CD4-positive, alpha-beta T cell treated with Interleukin-2 at 100 ng/mL for 4 hours (primary cell): ENCODE results near the gene TMEM187.
A peak's percentile ranks its signal among the peaks of the same experiment; 100 is the strongest.

Source experiments
- DNase-seq: peaks from one replicate; pipeline ENCODE4 v3.0.0-alpha.2; 2020; ENCODE audit warnings: low spot score

TMEM187 gene, protein sequence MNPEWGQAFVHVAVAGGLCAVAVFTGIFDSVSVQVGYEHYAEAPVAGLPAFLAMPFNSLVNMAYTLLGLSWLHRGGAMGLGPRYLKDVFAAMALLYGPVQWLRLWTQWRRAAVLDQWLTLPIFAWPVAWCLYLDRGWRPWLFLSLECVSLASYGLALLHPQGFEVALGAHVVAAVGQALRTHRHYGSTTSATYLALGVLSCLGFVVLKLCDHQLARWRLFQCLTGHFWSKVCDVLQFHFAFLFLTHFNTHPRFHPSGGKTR

DNA sequence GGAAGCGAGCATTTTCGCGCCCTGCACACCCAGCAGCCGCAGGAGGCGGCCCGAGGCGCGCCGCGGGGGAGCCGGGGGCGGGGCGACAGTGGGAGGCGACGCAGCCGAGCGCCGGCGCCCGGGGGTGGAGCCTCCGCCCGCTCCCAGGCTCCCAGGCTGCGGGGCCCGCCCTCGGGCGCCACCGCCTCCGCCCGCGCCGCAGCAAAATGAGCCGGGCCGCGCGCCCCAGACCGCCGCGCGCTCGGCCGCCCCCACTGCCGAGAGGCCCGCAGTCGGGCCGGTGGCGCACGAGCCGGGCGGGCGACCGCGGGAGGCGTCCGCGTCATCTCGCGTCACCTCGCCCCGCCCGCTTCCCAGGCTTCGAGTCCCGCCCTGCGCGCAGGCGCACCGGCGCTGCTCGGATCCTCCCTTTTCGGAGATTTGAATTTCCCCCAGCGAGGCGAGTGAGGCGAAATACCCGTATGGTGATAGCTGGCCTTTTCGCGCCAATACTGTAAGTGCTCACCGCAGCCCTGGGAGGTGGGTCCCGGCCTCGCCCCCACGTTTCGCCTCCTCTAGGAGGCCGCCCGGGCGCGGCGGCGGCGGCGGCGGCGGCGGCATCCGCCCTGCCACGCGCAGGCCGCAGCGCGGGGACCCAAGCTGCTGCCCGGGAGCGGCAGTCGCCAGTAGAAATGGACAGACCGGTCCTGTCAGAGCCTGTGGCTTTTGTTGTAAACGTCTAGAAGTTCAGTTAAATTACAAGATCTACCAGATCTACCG is at the start of gene TMEM187:
Gene TMEM187 (plus strand): TSS at position 387 of the 759 bp plus-strand sequence. CDS start 9,309 bp downstream, outside the sequence.
- peak; percentile 88 for DNase-seq

DNA sequence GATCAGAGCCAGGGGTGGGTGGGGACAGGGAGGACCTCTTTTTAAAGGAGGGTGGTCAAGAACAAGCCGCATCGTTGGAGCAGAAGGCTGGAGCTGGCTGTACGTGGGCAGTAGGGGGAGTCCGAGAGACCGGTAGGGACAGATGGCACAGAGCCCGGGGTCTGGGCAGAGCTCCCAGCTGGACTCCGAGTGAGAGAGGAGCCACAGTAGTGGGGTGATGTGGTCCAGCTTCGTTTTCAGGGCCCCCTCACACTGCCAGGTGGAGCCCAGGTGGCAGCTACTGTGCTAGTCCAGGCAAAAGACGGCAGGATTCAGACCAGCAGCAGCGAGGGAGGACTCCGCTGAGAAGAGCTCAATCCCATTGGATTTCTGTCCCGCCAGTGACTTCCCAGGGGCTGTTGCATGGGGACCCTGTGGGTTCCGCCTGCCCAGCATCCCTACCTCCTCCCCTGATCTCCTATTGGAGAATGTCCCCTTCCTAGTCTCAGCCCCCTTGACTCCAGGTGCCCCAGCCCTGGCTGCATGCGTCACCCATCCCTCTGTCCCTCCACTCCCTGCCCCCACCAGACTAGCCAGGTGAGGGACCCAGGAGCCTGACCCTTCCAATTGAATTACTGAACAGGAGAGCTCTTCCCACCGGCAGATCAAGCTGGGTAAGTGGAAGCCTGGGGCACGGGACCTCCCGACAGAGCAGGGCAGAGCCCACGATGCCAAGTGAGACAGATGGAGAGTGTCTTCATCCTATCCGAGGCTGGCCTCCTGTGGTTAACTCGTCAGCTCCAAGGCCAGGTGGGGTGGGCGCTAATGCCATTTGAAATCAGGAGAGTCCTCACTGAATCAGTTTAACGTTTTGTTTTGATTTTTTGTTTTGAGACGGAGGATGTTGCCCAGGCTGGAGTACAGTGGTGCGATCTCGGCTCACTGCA is 49.4 kb upstream of the TMEM187 start:
- no peak for DNase-seq

DNA sequence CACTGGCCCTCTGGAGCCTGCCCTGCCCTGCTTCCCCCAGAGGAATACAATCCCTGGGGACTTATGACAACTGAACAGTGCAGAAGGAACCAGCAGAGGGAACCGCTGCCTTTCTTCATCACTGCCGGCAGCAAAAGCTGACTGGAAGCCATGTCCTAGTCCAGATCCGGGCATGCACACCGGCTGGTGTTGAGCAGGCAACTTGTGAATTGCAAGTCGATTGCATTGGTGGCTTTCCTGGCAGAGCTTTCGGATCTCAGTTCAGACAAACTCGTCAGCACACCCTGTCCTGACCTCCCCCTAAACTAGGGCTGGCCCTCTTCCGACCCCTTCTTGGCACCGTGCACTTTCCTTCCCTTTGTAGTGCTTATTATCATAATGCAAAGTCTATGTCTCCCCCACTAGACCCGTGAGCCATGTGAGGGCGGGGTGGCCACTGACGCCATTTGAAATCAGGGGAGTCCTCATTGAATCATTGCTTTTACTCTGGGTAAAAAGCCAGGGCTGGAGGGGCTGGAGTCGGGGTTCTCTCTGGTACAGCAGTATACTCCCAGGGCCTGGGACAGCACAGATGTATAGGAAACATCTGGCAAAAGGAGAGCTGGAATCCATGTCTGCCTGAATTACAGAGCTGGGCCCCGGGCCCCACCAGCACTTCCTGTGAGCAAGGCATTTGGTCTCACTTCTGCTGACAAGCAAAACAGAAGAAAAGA is 48.2 kb upstream of the TMEM187 start:
- DNase-seq, result peak; percentile 44

DNA sequence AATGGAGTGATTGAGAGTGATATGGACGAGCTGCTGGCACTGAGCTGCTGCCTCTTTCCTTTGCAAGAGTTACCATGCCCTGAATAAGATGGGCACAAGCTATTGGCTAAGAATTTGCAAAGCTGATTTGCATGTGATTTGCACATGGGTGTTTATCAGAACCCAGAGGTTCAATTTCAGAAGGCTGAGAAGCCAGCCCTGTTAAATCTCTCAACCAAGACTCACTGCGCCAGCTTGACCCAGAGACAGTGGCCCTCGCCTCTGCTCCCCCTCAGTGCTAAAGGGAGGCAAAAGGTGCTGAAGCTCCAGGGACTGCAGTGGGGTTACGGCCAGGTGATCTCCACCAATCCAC is 47.2 kb upstream of the TMEM187 start:
- peak; percentile 20 for DNase-seq

DNA sequence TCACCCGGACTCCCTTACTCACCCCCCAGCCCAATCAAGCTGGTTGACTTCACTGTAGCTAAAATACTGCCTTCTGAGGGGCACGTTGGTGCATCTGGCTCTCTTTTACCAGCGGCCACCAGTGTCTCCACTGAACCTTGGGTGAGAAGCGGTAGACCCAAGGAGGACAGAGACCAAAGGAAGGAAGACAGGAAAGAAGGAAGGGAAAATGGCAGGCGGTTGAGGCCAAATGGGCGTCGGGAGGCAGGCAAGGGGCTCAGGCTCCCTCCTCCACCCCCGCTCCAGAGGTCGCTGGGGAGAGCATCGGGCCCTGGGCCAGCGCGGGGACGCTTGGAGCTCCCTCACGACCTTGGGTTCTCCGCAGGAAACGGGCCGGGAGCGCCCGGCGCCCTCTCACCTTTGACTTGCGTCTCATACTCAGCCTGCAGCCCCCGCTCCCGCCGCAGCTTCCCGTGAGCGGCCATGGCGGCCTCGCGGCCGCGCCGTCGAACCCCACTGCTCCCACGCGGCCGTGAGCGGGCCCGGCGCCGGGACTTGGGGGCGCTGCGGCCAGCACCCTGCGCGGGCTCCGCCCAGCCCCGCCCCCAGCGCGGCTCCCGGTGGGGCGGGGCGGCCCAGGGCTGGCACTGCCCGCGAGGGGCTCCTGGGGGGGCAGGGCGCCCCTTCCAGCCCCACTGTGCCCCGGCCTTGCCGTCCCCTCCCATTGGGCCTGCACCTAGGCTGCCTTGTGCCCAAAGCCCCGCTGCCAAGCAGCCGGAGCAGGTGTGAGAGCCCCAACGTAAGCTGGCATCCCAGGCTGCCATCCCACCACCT is 46.6 kb upstream of the TMEM187 start, which contains the start of gene ARHGAP4:
Gene ARHGAP4 (minus strand): TSS at position 526 of the 813 bp plus-strand sequence. CDS start 62 bp downstream, at position 464.
- peak; percentile 23 for DNase-seq

DNA sequence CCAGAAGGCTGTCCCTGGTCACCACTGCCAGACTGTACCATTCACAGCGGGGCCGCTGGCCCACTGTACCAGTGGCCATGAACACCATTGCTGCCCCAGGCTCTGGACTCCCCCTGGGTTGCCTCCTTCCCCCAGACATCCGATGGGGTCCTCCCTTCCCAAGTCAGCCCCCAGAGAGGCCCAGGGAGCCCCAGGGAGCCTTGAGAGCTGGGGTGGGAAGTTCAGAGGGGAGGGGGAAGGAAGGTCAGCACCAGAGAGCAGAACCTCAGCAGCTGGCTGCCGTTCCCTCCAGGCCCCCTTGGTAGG is 46.0 kb upstream of the TMEM187 start:
- no peak for DNase-seq

DNA sequence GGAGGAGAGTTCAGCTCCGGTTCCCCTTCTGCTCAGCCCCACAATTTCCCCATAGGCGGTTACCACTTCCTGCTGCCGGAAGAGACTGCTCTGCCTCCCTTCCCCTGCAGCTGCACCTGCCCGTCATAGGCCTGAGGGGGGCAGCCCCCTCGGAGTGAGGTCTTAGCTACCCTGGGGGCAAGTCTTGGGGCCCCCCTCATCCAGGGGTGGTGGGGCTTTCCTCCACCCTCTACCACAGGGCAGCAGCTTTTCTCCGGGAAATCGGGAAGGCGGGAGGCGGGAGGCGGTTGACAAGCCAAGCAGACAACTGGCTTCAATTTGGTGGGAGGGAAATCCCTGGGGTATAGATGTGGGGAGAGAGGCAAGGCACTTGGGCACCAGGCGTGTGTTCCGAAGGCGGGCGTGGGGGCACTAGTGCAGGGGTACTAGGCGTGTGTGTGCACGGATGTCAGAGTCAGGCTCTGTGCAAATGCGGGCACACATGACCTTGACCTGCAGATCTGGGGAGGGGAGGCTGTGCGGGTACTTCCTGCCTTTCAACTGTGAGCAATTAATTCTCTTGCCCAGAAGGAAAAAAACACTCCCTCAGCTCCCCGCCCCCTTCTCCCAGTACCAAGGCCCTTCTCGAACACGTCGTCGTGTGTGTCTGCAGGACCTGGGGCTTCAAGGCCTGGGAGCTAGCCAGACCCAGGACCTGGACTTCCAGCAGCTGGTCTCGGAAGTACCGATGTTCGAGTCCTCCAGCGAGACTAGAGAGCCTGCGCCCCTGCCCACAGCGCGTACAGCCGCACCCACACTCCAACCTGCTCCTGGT is 45.5 kb upstream of the TMEM187 start:
- DNase-seq, result peak; percentile 76

DNA sequence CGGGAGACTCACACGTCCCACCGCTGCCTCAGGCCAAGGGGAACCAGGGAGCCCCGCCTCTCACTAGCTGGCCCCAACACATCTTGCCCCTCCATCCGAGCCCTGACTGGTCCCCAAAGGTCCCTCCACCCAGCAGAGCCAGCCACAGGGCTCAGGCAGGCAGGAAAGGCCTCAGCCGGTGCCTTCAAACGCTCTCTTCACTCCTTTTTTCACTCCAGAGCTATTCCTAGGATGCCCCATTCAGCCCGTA is 45.0 kb upstream of the TMEM187 start:
- DNase-seq, result no peak

DNA sequence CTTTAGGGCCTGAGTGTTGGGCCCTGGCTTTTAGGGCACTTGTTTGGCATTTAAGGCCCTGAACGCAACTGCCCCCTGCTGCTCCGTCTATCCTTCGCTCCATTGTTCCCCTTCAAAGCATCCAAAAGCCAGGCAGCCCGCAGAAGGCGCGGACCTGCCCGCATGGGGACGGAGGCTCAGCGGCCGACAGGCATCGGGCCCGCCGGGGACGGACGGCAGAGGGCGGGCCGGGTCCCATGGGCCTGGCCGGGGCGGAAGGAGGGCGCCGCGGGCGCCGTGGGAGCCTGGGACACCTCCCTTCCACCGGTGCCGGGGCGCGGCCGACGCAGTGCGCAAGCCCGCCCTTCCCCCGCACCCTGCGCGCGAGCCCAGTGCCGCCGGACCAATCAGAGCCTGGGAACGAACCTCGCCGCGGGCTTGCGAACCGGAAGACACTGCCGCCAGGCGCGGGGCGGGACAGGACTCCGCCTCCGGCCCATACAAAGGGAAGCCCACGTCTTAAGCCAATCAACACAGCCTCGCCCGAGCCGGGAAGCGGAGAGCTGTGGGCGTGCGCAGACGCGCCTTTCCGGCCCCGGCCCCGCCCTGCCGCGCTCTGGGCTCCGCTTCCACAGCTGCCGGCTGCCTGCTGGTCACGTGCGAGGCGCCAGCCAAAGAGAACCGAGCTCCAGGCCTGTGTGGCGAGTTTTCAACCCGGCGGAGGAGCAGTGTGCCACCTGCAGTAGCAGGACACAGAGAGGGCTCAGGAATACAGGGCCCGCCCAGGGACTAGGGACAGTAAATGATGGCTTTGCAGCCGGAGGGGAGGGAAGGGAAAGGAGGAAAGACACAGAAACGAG is 44.4 kb upstream of the TMEM187 start:
- peak; percentile 95 for DNase-seq

DNA sequence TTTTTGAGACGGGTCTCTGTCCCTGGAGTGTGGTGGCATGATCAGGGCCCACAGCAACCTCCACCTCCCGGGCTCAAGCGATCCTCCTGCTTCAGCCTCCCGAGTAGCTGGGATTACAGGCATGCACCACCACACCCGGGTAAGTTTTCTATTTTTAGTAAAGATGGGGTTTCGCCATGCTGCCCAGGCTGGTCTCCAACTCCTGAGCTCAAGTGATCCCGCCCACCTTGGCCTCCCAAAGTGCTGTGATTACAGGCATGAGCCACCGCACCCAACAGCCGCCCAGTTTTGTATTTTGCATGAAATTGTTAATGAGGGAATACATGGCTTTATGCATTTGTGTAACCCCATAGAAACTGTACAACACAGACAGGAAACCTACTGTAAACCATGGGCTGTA is 43.7 kb upstream of the TMEM187 start:
- DNase-seq, result no peak

DNA sequence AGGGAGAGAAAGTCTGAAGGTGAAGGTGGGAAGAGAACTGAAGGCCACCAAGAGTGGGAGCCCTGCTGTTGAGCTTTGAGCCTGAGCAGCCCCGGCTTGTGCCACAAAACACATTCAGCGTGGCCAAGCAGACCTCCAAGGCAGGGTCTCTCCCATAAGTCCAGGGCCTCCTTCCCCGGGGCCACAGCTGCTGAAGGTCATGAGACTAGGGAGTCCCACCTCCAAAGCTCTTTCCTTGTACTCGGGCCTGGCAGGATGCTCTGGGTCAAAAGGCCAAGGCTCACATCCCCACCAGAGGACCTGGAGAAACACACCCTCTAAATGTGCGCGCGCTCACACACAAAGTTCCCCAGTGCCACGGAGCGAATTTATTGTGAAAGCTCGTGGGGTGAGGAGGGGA is 43.0 kb upstream of the TMEM187 start:
- no peak for DNase-seq

DNA sequence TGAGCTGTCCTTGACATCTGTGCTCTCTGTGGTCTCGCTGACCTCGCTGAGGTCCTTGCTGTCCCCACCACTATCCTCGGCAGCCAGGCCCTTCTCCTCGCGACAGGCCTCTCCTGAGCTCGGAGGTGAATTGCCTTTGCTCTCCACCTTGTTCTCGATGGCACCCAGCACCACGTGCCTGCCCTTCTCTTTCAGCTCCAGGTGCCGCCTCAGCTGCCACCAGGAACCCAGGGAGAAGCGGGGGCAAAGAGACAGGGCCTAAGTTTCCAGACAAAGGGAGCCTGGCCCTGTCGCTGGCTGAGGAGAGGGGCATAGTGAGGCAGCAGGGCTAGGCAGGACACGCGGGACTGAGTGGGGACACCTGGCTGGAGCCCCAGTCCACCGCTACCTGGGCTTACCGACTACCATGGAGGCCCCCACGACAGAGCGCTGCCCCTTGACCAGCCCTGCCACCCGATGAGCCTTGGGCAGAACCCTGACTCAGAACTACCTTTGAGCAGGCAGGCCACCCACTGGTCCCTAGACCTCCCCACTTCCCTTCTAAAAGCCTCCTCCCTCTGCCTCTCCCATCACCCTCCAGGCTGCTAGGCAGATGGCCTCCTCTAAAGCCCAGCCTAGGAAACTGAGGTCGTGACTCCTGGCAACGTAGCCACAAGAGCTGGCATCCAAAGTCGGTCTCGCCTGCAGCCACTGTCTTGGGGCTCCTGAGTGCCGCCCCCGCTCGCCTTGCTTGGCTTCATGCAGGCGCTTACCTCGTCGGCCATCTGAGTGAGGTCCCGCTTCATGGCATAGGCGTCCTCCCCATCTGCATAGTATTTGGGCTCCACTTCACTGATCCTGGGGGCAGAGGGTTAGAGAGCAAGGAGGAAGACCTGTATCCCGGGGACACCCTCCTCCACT is 42.3 kb upstream of the TMEM187 start:
- DNase-seq, result no peak

DNA sequence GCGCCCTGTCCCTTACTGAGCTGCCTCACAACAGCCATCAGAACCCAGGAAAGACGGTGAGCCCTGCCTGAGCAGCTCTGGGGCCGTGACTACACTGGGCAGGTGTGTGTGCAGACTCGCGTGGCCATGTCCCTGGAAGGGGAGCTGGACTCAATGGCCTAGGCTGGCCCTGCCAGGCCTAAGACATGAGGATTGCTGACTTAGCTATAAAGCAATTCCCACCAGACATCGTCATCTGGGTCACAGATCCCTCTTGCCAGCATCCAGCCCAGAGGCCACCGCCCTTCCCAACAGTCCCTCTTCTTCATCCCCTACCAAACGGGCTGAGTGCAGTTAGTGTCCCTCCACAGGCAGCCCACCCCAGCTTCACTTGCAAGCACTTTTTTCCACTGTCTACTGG is 41.4 kb upstream of the TMEM187 start:
- DNase-seq, result no peak

DNA sequence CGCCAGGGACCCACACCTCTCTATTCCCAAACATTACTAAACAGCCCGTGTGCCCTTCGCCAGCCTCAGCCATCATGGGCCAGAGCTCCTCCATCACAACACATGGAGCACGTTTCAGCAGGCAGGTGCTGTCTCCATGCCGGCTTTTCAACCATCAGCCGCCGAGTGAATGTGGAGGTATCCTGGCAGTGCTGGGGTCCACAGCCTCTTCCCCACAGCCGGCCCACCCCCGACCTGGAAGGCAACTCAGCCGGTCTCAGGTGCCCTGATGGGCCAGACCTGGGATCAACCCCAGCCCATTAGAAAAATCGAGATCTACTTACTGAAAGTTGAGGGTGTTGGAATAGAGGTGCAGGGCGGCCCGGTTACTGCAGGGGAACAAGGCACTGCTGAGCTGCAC is 40.8 kb upstream of the TMEM187 start:
- no peak for DNase-seq

DNA sequence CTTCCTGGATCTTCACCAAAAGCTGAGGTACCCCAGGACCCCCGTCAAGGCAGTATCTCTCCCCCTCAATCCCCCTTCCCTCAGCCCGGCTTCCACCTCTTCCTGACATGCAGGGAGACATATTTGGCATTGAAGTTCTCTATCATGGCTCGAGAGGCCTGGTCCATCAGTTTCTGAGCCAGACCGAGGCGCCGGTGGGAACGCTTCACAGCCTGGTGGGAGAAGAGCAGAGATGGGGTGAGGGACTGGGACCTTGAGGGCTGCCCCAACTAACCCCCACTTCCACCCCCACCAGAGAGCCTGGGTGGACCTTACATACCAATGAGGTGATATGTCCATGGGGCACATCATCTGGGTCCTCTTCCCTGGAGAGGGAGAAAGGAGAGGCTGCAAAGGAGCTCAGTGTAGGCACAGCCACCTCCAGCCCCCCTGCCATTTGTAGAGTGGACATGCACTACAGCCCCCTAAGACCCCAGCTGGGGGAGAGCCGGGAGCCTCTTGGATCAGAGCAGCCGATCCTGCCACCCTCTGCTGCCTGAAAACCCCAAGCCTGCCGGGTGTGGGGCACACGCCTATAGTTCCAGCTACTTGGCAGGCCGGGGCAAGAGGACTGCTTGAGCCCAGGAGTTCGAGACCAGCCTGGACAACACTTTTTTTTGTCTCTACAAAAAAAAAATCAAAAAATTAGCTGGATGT is 40.2 kb upstream of the TMEM187 start:
- no peak for DNase-seq

DNA sequence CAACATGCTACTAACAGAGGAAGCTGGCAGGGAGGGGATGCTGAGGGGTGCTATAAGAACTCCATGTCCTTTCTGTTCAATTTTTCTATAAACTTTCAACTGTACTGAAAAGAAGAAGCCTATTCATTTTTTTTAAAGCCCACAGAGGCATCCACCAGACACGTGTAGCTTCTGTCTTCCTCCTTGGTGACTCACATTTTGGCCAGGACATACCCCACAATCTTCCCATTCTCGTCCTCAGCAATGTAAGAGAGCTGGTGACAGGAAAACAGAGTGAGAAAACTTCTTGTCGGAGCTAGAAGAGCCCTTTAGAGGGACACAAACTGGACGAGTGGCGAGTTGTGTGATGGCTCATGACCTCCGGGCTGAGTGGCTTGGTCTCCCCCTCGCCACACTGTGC is 38.8 kb upstream of the TMEM187 start:
- DNase-seq, result no peak

DNA sequence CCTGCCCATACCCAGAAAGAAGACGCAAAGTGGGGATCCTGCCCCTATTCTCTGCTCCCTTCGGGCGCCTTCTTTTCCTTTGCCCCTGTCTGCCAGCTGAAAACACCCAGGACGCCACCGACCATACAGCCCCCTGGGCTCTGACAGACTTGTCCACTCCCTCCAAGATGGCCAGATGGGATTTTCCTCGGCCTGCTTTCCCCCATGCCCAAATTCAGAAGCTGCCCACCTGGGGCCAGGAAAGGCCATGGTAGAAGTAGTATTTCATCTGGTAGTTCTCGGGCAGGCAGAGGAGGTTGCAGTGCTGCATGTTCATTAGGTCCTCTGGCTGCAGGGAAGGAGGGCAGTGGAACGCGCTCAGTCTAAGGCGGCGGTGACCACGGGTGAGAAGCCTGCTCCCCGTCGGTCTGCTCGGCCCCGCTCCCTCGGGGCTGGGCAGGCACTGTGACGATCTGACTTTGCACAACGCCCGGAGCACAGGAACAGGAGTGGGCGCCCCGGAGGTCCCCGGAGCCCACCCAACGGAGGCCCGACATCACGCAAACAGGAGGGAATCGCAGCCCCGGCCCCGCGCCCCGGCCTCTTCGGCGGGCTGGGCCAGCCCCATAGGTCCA is 38.3 kb upstream of the TMEM187 start:
- DNase-seq, result no peak
